HT1080 (cell line): Measurements from ENCODE around the gene RYR3. TPM values are rescaled to one million over a fixed set of nuclear protein-coding genes. Genes with fewer than 3 reads are reported as not detected.

ENCODE experiments used
- DNase-seq: peaks from one replicate; pipeline ENCODE4 v3.0.0-alpha.2; 2015; ENCODE audit warnings: low read depth
- polyA plus RNA-seq, 2 experiments: library from polyadenylated mRNA; depleted of rRNA; stranded (reverse); fragments of >200 nt; gene quantifications; 2 replicates each; pipeline ENCODE4 v1.2.3, GENCODE V29; 2015
- total RNA-seq: library from RNA; depleted of rRNA; stranded (reverse); fragments of >200 nt; shearing (Covaris generic); gene quantifications from 2 replicates; pipeline ENCODE4 v1.2.3, GENCODE V29; 2014; rRNA removed

The RYR3 gene
- 0.02 and 0.03 TPM in 2 replicates for total RNA-seq
- polyA plus RNA-seq (2015; cell fraction: cytosol; rRNA removed): 0.02 and 0.09 TPM in 2 replicates
- polyA plus RNA-seq (2015; cell fraction: nucleus; rRNA removed): 0.07 and 0.17 TPM in 2 replicates

GRCh38 chr15:33310481-33311311, at the start of gene RYR3:
RYR3 (plus strand) TSS chr15:33310967; CDS start chr15:33311046, 79 bp downstream.
- no peak for DNase-seq

- DNase-seq: no peak
Measured at GRCh38 chr15:33262306-33262705, 48.5 kb upstream of the RYR3 start.

- no peak for DNase-seq
Measured at GRCh38 chr15:33277689-33278088, 33.1 kb upstream of the RYR3 start.

GRCh38 chr15:33278816-33279612, 31.8 kb upstream of the RYR3 start:
- peak; percentile 95 for DNase-seq

GRCh38 chr15:33279613-33280205, 31.1 kb upstream of the RYR3 start:
- peak; percentile 91 for DNase-seq

GRCh38 chr15:33282226-33283020, 28.3 kb upstream of the RYR3 start:
- no peak for DNase-seq

- DNase-seq: no peak
Measured at GRCh38 chr15:33283576-33283975, 27.2 kb upstream of the RYR3 start.

GRCh38 chr15:33284336-33284735, 26.4 kb upstream of the RYR3 start:
- DNase-seq: no peak

- DNase-seq: peak; percentile 45
Measured at GRCh38 chr15:33292717-33293307, 18.0 kb upstream of the RYR3 start.

GRCh38 chr15:33293713-33294334, 16.9 kb upstream of the RYR3 start:
- DNase-seq: no peak

- no peak for DNase-seq
Measured at GRCh38 chr15:33296050-33296449, 14.7 kb upstream of the RYR3 start.

- no peak for DNase-seq
Measured at GRCh38 chr15:33296856-33297255, 13.9 kb upstream of the RYR3 start.

- no peak for DNase-seq
Measured at GRCh38 chr15:33298631-33299030, 12.1 kb upstream of the RYR3 start.

GRCh38 chr15:33304924-33305323, 5.8 kb upstream of the RYR3 start:
- no peak for DNase-seq

GRCh38 chr15:33309602-33310276, 1.0 kb upstream of the RYR3 start:
- peak; percentile 31 for DNase-seq

GRCh38 chr15:33311312-33311971, 675 bp downstream of the RYR3 start:
- no peak for DNase-seq

- no peak for DNase-seq
Measured at GRCh38 chr15:33313491-33313890, 2.7 kb downstream of the RYR3 start.

- no peak for DNase-seq
Measured at GRCh38 chr15:33314069-33314468, 3.3 kb downstream of the RYR3 start.

- no peak for DNase-seq
Measured at GRCh38 chr15:33315044-33315443, 4.3 kb downstream of the RYR3 start.
